NCI-H2196 treated with DMSO at 0.1 percent for 48 hours (cell line): ENCODE measurements around the gene HMGN5.

Source experiments
- DNase-seq: peaks from one replicate; lab custom pipeline; 2025; ENCODE audit not compliant: unreplicated experiment; lab: John Stamatoyannopoulos, UW

Gene HMGN5

GRCh38 chrX:81201671-81202455 is at the start of gene HMGN5, which contains the start of gene SH3BGRL:
TSS of gene HMGN5 (minus strand) at chrX:81201913. CDS start at chrX:81121549, 80,364 bp downstream.
TSS of gene SH3BGRL (plus strand) at chrX:81202102. CDS start at chrX:81202201, 99 bp downstream.
- DNase-seq = no peak

GRCh38 chrX:81241753-81242152 is 40.0 kb upstream of the HMGN5 start:
- no peak for DNase-seq

- DNase-seq = no peak
Measured at GRCh38 chrX:81240701-81241331, 39.1 kb upstream of the HMGN5 start.

- no peak for DNase-seq
Measured at GRCh38 chrX:81238166-81238565, 36.5 kb upstream of the HMGN5 start.

GRCh38 chrX:81237516-81237915 is 35.8 kb upstream of the HMGN5 start:
- no peak for DNase-seq

GRCh38 chrX:81232218-81232617 is 30.5 kb upstream of the HMGN5 start:
- DNase-seq = no peak

GRCh38 chrX:81231476-81231875 is 29.8 kb upstream of the HMGN5 start:
- no peak for DNase-seq

- no peak for DNase-seq
Measured at GRCh38 chrX:81229901-81230300, 28.2 kb upstream of the HMGN5 start.

GRCh38 chrX:81229229-81229628 is 27.5 kb upstream of the HMGN5 start:
- DNase-seq = no peak

- DNase-seq = no peak
Measured at GRCh38 chrX:81215685-81216084, 14.0 kb upstream of the HMGN5 start.

- DNase-seq = no peak
Measured at GRCh38 chrX:81208916-81209315, 7.2 kb upstream of the HMGN5 start.

GRCh38 chrX:81206476-81206875 is 4.8 kb upstream of the HMGN5 start:
- no peak for DNase-seq

GRCh38 chrX:81205551-81205950 is 3.8 kb upstream of the HMGN5 start:
- DNase-seq = no peak

GRCh38 chrX:81202943-81203342 is 1.2 kb upstream of the HMGN5 start:
- no peak for DNase-seq

GRCh38 chrX:81202456-81202819 is 725 bp upstream of the HMGN5 start:
- no peak for DNase-seq

GRCh38 chrX:81201071-81201470 is 642 bp downstream of the HMGN5 start:
- DNase-seq = no peak

- no peak for DNase-seq
Measured at GRCh38 chrX:81195712-81196111, 6.0 kb downstream of the HMGN5 start.

- DNase-seq = no peak
Measured at GRCh38 chrX:81195259-81195658, 6.5 kb downstream of the HMGN5 start.

- no peak for DNase-seq
Measured at GRCh38 chrX:81174286-81174685, 27.4 kb downstream of the HMGN5 start.

- DNase-seq = no peak
Measured at GRCh38 chrX:81168391-81168790, 33.3 kb downstream of the HMGN5 start.

GRCh38 chrX:81121513-81122363 is 80.0 kb downstream of the HMGN5 start:
- no peak for DNase-seq

GRCh38 chrX:81120936-81121371 is 80.8 kb downstream of the HMGN5 start:
- DNase-seq = no peak
